Right lobe of liver (tissue), 4 donors: ENCODE data around the gene C1orf105.

ENCODE experiments used
- POLR2A ChIP-seq: fragments of 450-650 bp; IDR thresholded peaks from one replicate; pipeline ENCODE4 v1.6.1; 2017; ENCODE audit warnings: antibody characterized with exemption, mild to moderate bottlenecking
- TF ChIP-seq, protein P1 (sequence below), 4 donors: fragments of 200-600 bp in 3 of 4; fragments of 450-650 bp in 1 of 4; IDR thresholded peaks; one replicate each; pipeline versions ENCODE4 v1.5.1 to v1.8.0; 2016 to 2022; ENCODE audit warnings: antibody characterized with exemption in 4 of 4, mild to moderate bottlenecking in 2 of 4
- donor health status: DM: no; HTN: no; CAD: no.
- donor health status: DM: no; HTN: no; CAD: no.
- donor health status: DM: no; HTN: yes; CAD: no.

DNA sequence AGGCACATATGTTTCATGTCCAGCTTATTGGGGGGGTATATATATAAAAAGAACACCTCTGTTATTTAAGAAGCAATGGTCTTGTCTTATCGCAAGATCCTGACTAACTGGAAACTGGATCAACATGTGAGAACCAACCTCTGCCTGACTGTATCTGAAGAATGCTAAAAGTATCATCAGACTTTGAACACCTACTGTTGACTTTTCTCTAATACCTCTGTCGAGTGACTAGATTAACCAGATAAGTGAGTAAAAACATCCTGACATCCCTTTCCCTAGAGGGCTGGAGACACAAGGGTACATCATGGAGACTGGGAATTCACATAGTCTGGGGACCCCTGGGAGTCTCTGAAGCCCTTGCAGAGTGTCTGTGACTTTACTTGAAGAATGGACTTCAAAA lies 49.7 kb downstream of the C1orf105 start:
- TF ChIP-seq POLR2A = no peak
- TF ChIP-seq, protein P1, sequence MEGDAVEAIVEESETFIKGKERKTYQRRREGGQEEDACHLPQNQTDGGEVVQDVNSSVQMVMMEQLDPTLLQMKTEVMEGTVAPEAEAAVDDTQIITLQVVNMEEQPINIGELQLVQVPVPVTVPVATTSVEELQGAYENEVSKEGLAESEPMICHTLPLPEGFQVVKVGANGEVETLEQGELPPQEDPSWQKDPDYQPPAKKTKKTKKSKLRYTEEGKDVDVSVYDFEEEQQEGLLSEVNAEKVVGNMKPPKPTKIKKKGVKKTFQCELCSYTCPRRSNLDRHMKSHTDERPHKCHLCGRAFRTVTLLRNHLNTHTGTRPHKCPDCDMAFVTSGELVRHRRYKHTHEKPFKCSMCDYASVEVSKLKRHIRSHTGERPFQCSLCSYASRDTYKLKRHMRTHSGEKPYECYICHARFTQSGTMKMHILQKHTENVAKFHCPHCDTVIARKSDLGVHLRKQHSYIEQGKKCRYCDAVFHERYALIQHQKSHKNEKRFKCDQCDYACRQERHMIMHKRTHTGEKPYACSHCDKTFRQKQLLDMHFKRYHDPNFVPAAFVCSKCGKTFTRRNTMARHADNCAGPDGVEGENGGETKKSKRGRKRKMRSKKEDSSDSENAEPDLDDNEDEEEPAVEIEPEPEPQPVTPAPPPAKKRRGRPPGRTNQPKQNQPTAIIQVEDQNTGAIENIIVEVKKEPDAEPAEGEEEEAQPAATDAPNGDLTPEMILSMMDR (IDR thresholded peaks at IDR 0.05) = no peak
